Measurements from ENCODE around the gene BOC. TPM values are rescaled to one million over a fixed set of nuclear protein-coding genes. Genes with fewer than 3 reads are reported as not detected.

BOC gene
- total and polyA plus RNA-seq, 2 of the 13 experiments (the other 11 are each of a cell fraction or from before 2014, with no cell fraction given) = 0.04 TPM; not detected in 1

DNA sequence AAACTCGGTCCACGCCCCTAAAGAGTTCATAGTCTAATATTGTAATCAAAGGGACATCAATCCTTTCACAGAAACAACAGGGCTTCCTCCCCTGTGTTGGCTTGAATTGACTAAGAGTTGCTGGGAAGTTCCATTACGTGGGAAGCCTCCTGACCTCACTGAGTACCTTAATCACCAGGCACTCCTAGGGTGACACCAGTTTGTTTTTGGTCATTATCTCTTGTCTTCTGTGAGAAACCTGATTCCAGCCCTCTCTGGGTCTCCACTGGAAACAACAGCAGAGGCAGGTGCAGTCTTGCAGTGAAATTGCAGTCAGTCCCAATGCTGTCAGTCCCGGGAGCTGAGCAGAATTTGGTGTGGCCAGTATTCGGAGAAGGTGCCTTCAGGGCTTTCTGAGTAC lies 55.4 kb downstream of the BOC start:
- FAIRE-seq (no peak), ATAC-seq (no peak), DNase-seq (ENCODE audit: low spot score) (no peak)
- Histone ChIP-seq H3K27ac (ENCODE audit: extremely low read length, insufficient read depth, low read length) (no peak overlapping the region), H3K4me3 (replicated peaks in 1 of 3; ENCODE audit: insufficient read depth in 1 of 3, low read depth in 2 of 3, low read length in 3 of 3) (no peak overlapping the region), H3K36me3 (replicated peaks in 1 of 2; ENCODE audit: control insufficient read depth in 1 of 2, insufficient read depth in 2 of 2, low read length in 2 of 2) (no peaks in the 10 kb centered on the region), H3K9me3 (ENCODE audit: low read length) (no peaks in the 10 kb centered on the region), H3K79me2 (ENCODE audit: insufficient read depth, low read length) (no peaks in the 10 kb centered on the region), H3K4me1 (ENCODE audit: insufficient read depth, low read length) (0 out of 2 replicates have a peak, but pooled peaks cover 5% of the 10 kb centered on the region), H3K4me2 (ENCODE audit: low read depth, low read length) (no peak overlapping the region), H3K9ac (ENCODE audit: insufficient read depth, low read depth, low read length) (no peak overlapping the region), H2AFZ (ENCODE audit: low read length) (no peak overlapping the region), H3K27me3 (ENCODE audit: control insufficient read depth in 1 of 2, insufficient read depth in 2 of 2, low read length in 2 of 2) (peaks cover 3 to 45% of the 10 kb centered on the region in 2 experiments; a peak in 4 of 5 replicates), H4K20me1 (ENCODE audit: insufficient read depth, low read length) (no peaks in the 10 kb centered on the region)
- POLR2A ChIA-PET = no interaction called here
- TF ChIP-seq, protein P1, sequence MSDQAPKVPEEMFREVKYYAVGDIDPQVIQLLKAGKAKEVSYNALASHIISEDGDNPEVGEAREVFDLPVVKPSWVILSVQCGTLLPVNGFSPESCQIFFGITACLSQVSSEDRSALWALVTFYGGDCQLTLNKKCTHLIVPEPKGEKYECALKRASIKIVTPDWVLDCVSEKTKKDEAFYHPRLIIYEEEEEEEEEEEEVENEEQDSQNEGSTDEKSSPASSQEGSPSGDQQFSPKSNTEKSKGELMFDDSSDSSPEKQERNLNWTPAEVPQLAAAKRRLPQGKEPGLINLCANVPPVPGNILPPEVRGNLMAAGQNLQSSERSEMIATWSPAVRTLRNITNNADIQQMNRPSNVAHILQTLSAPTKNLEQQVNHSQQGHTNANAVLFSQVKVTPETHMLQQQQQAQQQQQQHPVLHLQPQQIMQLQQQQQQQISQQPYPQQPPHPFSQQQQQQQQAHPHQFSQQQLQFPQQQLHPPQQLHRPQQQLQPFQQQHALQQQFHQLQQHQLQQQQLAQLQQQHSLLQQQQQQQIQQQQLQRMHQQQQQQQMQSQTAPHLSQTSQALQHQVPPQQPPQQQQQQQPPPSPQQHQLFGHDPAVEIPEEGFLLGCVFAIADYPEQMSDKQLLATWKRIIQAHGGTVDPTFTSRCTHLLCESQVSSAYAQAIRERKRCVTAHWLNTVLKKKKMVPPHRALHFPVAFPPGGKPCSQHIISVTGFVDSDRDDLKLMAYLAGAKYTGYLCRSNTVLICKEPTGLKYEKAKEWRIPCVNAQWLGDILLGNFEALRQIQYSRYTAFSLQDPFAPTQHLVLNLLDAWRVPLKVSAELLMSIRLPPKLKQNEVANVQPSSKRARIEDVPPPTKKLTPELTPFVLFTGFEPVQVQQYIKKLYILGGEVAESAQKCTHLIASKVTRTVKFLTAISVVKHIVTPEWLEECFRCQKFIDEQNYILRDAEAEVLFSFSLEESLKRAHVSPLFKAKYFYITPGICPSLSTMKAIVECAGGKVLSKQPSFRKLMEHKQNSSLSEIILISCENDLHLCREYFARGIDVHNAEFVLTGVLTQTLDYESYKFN (CRISPR knock-in tag; conservative IDR thresholded peaks at IDR 0.05) = no peak
- no peak for TF ChIP-seq ZNF251 (CRISPR knock-in tag; IDR thresholded peaks at IDR 0.05)
- CTCF ChIA-PET (ENCODE audit: low intra/inter-chr PET ratio, low total read pairs) = no interaction called here
- BruUV-seq (replicated peaks) = no TSS peak
- WGBS (ENCODE audit: low lambda C conversion rate) = 12% methylated on average over 5 of the region's 5 CpGs
- in situ Hi-C loops (cut with HindIII; ENCODE audit: extremely low pct_ligation_motif_present, low pct_unique_long_range_greater_than_20kb) = no loop called here
- intact Hi-C loops (cut with micrococcal nuclease; ENCODE audit: unreplicated experiment) = no loop called here

DNA sequence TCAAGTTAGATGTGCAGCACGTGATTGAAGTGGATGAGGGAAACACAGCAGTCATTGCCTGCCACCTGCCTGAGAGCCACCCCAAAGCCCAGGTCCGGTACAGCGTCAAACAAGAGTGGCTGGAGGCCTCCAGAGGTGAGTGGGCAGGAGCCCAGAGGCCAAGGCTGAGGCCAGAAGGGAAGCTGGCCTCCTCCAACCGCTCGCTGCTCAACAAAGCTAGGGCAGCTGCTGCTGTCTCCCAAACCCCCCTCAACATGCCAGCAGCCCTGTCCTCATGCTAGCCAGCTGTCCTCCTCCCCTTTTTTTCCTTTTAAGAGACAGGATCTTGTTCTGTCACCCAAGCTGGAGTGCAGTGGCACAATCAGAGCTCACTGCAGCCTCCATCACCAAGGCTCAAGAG lies 57.0 kb downstream of the BOC start:
- intact Hi-C loops (cut with micrococcal nuclease; ENCODE audit: unreplicated experiment) = no loop called here
- no peak overlapping the region for H3K4me3 ChIP-seq (replicated peaks in 1 of 3; ENCODE audit: insufficient read depth in 1 of 3, low read depth in 2 of 3, low read length in 3 of 3)
- H3K9me3 ChIP-seq (ENCODE audit: low read length) = no peaks in the 10 kb centered on the region
- 43% methylated on average over 4 of the region's 5 CpGs for WGBS (ENCODE audit: low lambda C conversion rate)
- no peaks in the 10 kb centered on the region for H3K4me1 ChIP-seq (ENCODE audit: insufficient read depth, low read length)
- ChIA-PET POLR2A (no interaction called here), CTCF (ENCODE audit: low intra/inter-chr PET ratio, low total read pairs) (no interaction called here)
- in situ Hi-C loops (cut with HindIII; ENCODE audit: extremely low pct_ligation_motif_present, low pct_unique_long_range_greater_than_20kb) = no loop called here
- DNase-seq (ENCODE audit: low spot score) (no peak), FAIRE-seq (no peak), ATAC-seq (no peak)
- no TSS peak for BruUV-seq (replicated peaks)
- peaks cover 3 to 44% of the 10 kb centered on the region in 2 experiments; a peak in 3 of 5 replicates for H3K27me3 ChIP-seq (ENCODE audit: control insufficient read depth in 1 of 2, insufficient read depth in 2 of 2, low read length in 2 of 2)
- H3K27ac ChIP-seq (ENCODE audit: extremely low read length, insufficient read depth, low read length) = no peak overlapping the region
- no peaks in the 10 kb centered on the region for H3K36me3 ChIP-seq (replicated peaks in 1 of 2; ENCODE audit: control insufficient read depth in 1 of 2, insufficient read depth in 2 of 2, low read length in 2 of 2)
- H4K20me1 ChIP-seq (ENCODE audit: insufficient read depth, low read length) = no peaks in the 10 kb centered on the region
- no peaks in the 10 kb centered on the region for H3K79me2 ChIP-seq (ENCODE audit: insufficient read depth, low read length)
- no peak overlapping the region for H3K4me2 ChIP-seq (ENCODE audit: low read depth, low read length)
- H2AFZ ChIP-seq (ENCODE audit: low read length) = no peak overlapping the region
- no peak overlapping the region for H3K9ac ChIP-seq (ENCODE audit: insufficient read depth, low read depth, low read length)
- TF ChIP-seq EEA1 (CRISPR knock-in tag; IDR thresholded peaks at IDR 0.05; ENCODE audit: borderline replicate concordance) (no peak), ZNF350 (CRISPR knock-in tag; IDR thresholded peaks at IDR 0.05; ENCODE audit: borderline replicate concordance, low read depth) (no peak), HDAC2 (CRISPR knock-in tag; IDR thresholded peaks at IDR 0.05) (no peak), ZFP41 (CRISPR knock-in tag; IDR thresholded peaks at IDR 0.05; ENCODE audit: borderline replicate concordance) (no peak), RBFOX2 (IDR thresholded peaks at IDR 0.05; ENCODE audit: low read depth, low read length) (no peak), ZBTB1 (CRISPR knock-in tag; IDR thresholded peaks at IDR 0.05; ENCODE audit: borderline replicate concordance) (no peak)
- TF ChIP-seq, protein P2, sequence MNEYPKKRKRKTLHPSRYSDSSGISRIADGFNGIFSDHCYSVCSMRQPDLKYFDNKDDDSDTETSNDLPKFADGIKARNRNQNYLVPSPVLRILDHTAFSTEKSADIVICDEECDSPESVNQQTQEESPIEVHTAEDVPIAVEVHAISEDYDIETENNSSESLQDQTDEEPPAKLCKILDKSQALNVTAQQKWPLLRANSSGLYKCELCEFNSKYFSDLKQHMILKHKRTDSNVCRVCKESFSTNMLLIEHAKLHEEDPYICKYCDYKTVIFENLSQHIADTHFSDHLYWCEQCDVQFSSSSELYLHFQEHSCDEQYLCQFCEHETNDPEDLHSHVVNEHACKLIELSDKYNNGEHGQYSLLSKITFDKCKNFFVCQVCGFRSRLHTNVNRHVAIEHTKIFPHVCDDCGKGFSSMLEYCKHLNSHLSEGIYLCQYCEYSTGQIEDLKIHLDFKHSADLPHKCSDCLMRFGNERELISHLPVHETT (CRISPR knock-in tag; conservative IDR thresholded peaks at IDR 0.05) = no peak
- TF ChIP-seq, protein P3, sequence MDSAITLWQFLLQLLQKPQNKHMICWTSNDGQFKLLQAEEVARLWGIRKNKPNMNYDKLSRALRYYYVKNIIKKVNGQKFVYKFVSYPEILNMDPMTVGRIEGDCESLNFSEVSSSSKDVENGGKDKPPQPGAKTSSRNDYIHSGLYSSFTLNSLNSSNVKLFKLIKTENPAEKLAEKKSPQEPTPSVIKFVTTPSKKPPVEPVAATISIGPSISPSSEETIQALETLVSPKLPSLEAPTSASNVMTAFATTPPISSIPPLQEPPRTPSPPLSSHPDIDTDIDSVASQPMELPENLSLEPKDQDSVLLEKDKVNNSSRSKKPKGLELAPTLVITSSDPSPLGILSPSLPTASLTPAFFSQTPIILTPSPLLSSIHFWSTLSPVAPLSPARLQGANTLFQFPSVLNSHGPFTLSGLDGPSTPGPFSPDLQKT (CRISPR knock-in tag; IDR thresholded peaks at IDR 0.05; ENCODE audit: borderline replicate concordance) = no peak

Measured in HepG2 (cell line).